ENCODE results near the gene GRID1. TPM values are rescaled to one million over a fixed set of nuclear protein-coding genes. Genes with fewer than 3 reads are reported as not detected.

GRID1 gene
- polyA plus RNA-seq, 1 experiment = 0.49 TPM

- H3K27me3 ChIP-seq (ENCODE audit: control insufficient read depth, insufficient read depth, low read length) = no peaks in the 10 kb centered on the region
- ChIA-PET POLR2A (no interaction called here), CTCF (no interaction called here)
- DNase-seq (ENCODE audit: low read depth) = no peak
- no peak for TF ChIP-seq CTCF (IDR thresholded peaks at IDR 0.05; ENCODE audit: insufficient read depth, low read depth, low read length)
- H3K36me3 ChIP-seq (ENCODE audit: control insufficient read depth, insufficient read depth, low read length) = no peaks in the 10 kb centered on the region
- H3K4me3 ChIP-seq (ENCODE audit: low read depth, low read length) = no peak overlapping the region
Observed at GRCh38 chr10:86138551-86139065, 228.0 kb downstream of the GRID1 start.

GRCh38 chr10:86137561-86137960, 229.0 kb downstream of the GRID1 start:
- no peak for DNase-seq (ENCODE audit: low read depth)
- Histone ChIP-seq H3K36me3 (ENCODE audit: control insufficient read depth, insufficient read depth, low read length) (no peaks in the 10 kb centered on the region), H3K4me3 (ENCODE audit: low read depth, low read length) (no peak overlapping the region), H3K27me3 (ENCODE audit: control insufficient read depth, insufficient read depth, low read length) (no peaks in the 10 kb centered on the region)
- no peak for TF ChIP-seq CTCF (IDR thresholded peaks at IDR 0.05; ENCODE audit: insufficient read depth, low read depth, low read length)
- ChIA-PET CTCF (no interaction called here), POLR2A (no interaction called here)

GRCh38 chr10:86136934-86137333, 229.7 kb downstream of the GRID1 start:
- CTCF ChIA-PET = no interaction called here
- Histone ChIP-seq H3K27me3 (ENCODE audit: control insufficient read depth, insufficient read depth, low read length) (no peaks in the 10 kb centered on the region), H3K36me3 (ENCODE audit: control insufficient read depth, insufficient read depth, low read length) (no peaks in the 10 kb centered on the region), H3K4me3 (ENCODE audit: low read depth, low read length) (no peak overlapping the region)
- POLR2A ChIA-PET = no interaction called here
- TF ChIP-seq CTCF (IDR thresholded peaks at IDR 0.05; ENCODE audit: insufficient read depth, low read depth, low read length) = no peak
- no peak for DNase-seq (ENCODE audit: low read depth)

- ChIA-PET CTCF (no interaction called here), POLR2A (no interaction called here)
- no peaks in the 10 kb centered on the region for H3K36me3 ChIP-seq (ENCODE audit: control insufficient read depth, insufficient read depth, low read length)
- DNase-seq (ENCODE audit: low read depth) = no peak
- no peak for TF ChIP-seq CTCF (IDR thresholded peaks at IDR 0.05; ENCODE audit: insufficient read depth, low read depth, low read length)
- H3K4me3 ChIP-seq (ENCODE audit: low read depth, low read length) = no peak overlapping the region
- H3K27me3 ChIP-seq (ENCODE audit: control insufficient read depth, insufficient read depth, low read length) = no peaks in the 10 kb centered on the region
Observed at GRCh38 chr10:86135191-86135590, 231.4 kb downstream of the GRID1 start.

GRCh38 chr10:86130737-86131475, 235.7 kb downstream of the GRID1 start:
- CTCF ChIA-PET = no interaction called here
- Histone ChIP-seq H3K4me3 (ENCODE audit: low read depth, low read length) (no peak overlapping the region), H3K36me3 (ENCODE audit: control insufficient read depth, insufficient read depth, low read length) (no peaks in the 10 kb centered on the region), H3K27me3 (ENCODE audit: control insufficient read depth, insufficient read depth, low read length) (no peaks in the 10 kb centered on the region)
- TF ChIP-seq CTCF (IDR thresholded peaks at IDR 0.05; ENCODE audit: insufficient read depth, low read depth, low read length) = no peak
- no peak for DNase-seq (ENCODE audit: low read depth)
- POLR2A ChIA-PET = no interaction called here
